SK-N-SH (cell line): ENCODE data around the gene IAH1. TPM values are rescaled to one million over a fixed set of nuclear protein-coding genes. Genes with fewer than 3 reads are reported as not detected.
A peak's percentile ranks its signal among the peaks of the same experiment; 100 is the strongest.
"Not testable (repeated sequence)": the region's sequence is repeated elsewhere in the genome, so short reads cannot be mapped to it uniquely, and the experiment has no call there.

Source experiments
- CTCF ChIA-PET: fragments of 300-600, 350-600 bp; formaldehyde crosslinking; extraction: SDS; loops from one replicate; lab custom pipeline; 2021; lab: Yijun Ruan, JAX
- POLR2A ChIA-PET: fragments of 350-600 bp; sonication (Branson Sonifier 250); formaldehyde crosslinking; extraction: SDS; loops from one replicate; lab custom pipeline; 2020; ENCODE audit warnings: antibody characterized with exemption, inconsistent platforms; lab: Yijun Ruan, JAX
- DNase-seq: peaks from one replicate; pipeline ENCODE4 v3.0.0; 2012
- H2AFZ ChIP-seq: fragments of 200-600 bp; sonication (generic); 2 replicates; pipeline ENCODE4 v1.8.1; 2016; ENCODE audit warnings: antibody characterized with exemption, mild to moderate bottlenecking, low read depth
- H3F3A ChIP-seq: fragments of 200-600 bp; sonication (generic); replicated peaks from 2 replicates; pipeline ENCODE3; 2016; ENCODE audit warnings: antibody characterized with exemption, mild to moderate bottlenecking; ENCODE audit not compliant: insufficient read depth
- H3K27ac ChIP-seq, 2 experiments: fragments of 200-500 bp in 1 of 2; fragments of 200-600 bp in 1 of 2; sonication (Bioruptor generic) in 1 of 2; sonication (generic), shearing (Covaris generic) in 1 of 2; 2 replicates each; pipeline versions ENCODE4 v1.5.1 to v1.6.1; 2014 to 2016; ENCODE audit warnings: low read depth in 2 of 2, inconsistent platforms in 1 of 2, low read length in 1 of 2, mild to moderate bottlenecking in 1 of 2, mixed read lengths in 1 of 2
- H3K27me3 ChIP-seq: fragments of 200-600 bp; sonication (generic), shearing (Covaris generic); 2 replicates; pipeline ENCODE4 v1.6.1; 2016; ENCODE audit warnings: mixed run types; ENCODE audit not compliant: insufficient read depth
- H3K36me3 ChIP-seq, 2 experiments: fragments of 200-500 bp in 1 of 2; fragments of 200-600 bp in 1 of 2; sonication (Bioruptor generic) in 1 of 2; sonication (generic) in 1 of 2; replicated peaks in 1 of 2; 2 replicates each; pipeline versions ENCODE3 to v1.5.1; 2014 to 2016; ENCODE audit warnings: low read length in 1 of 2, mild to moderate bottlenecking in 1 of 2; ENCODE audit not compliant: insufficient read depth in 2 of 2, control insufficient read depth in 1 of 2
- H3K4me1 ChIP-seq, 2 experiments: fragments of 200-500 bp in 1 of 2; fragments of 200-600 bp in 1 of 2; sonication (Bioruptor generic) in 1 of 2; sonication (generic), shearing (Covaris generic) in 1 of 2; 2 replicates each; pipeline versions ENCODE4 v1.5.1 to v1.6.1; 2014 to 2016; ENCODE audit warnings: low read depth in 1 of 2, low read length in 1 of 2, mixed run types in 1 of 2; ENCODE audit not compliant: insufficient read depth in 2 of 2, control insufficient read depth in 1 of 2
- H3K4me2 ChIP-seq: fragments of 200-600 bp; sonication (generic), shearing (Covaris generic); 2 replicates; pipeline ENCODE4 v1.6.1; 2017; ENCODE audit warnings: mixed run types
- H3K4me3 ChIP-seq, 2 experiments: fragments of 200-500 bp in 1 of 2; fragments of 200-600 bp in 1 of 2; sonication (Bioruptor generic) in 1 of 2; sonication (generic), shearing (Covaris generic) in 1 of 2; 2 replicates each; pipeline versions ENCODE4 v1.5.1 to v1.8.1; 2014 to 2016; ENCODE audit warnings: low read depth in 2 of 2, inconsistent platforms in 1 of 2, low read length in 1 of 2, mild to moderate bottlenecking in 1 of 2, mixed read lengths in 1 of 2, moderate library complexity in 1 of 2
- H3K79me2 ChIP-seq: fragments of 200-600 bp; sonication (generic); 2 replicates; pipeline ENCODE4 v1.8.1; 2017; ENCODE audit warnings: mild to moderate bottlenecking; ENCODE audit not compliant: insufficient read depth
- H3K9ac ChIP-seq: fragments of 200-600 bp; sonication (generic); 2 replicates; pipeline ENCODE4 v1.6.1; 2017; ENCODE audit warnings: mixed run types
- H3K9me2 ChIP-seq: fragments of 200-600 bp; sonication (generic); 2 replicates; pipeline ENCODE4 v1.6.1; 2017; ENCODE audit warnings: mixed run types
- H3K9me3 ChIP-seq: fragments of 200-600 bp; sonication (generic); 2 replicates; pipeline ENCODE4 v1.6.1; 2017; ENCODE audit warnings: mixed run types, mild to moderate bottlenecking, moderate library complexity
- H4K20me1 ChIP-seq: fragments of 200-600 bp; sonication (generic); 2 replicates; pipeline ENCODE4 v1.6.1; 2017; ENCODE audit warnings: mild to moderate bottlenecking, mixed run types; ENCODE audit not compliant: insufficient read depth
- CTCF ChIP-seq: fragments of 200-600 bp; sonication (generic); IDR thresholded peaks from 2 replicates; pipeline ENCODE4 v1.6.1; 2017; ENCODE audit warnings: antibody characterized with exemption, mild to moderate bottlenecking, moderate library complexity
- EZH2phosphoT487 ChIP-seq: fragments of 200-600 bp; sonication (generic); IDR thresholded peaks from 2 replicates; pipeline ENCODE4 v1.6.1; 2017; ENCODE audit warnings: low read depth, mixed run types, mild to moderate bottlenecking, antibody characterized with exemption, moderate library complexity, borderline replicate concordance
- FOSL2 ChIP-seq: IDR thresholded peaks from 2 replicates; pipeline ENCODE4 v1.4.0; 2012; ENCODE audit warnings: low read depth, mild to moderate bottlenecking, moderate library complexity, borderline replicate concordance
- GATA2 ChIP-seq: sonication (generic); formaldehyde crosslinking; IDR thresholded peaks from 2 replicates; pipeline ENCODE4 v1.5.0; 2020; ENCODE audit warnings: mild to moderate bottlenecking, missing genetic modification reagents
- NFIC ChIP-seq: IDR thresholded peaks from 2 replicates; pipeline ENCODE4 v1.4.0; 2012; ENCODE audit warnings: borderline replicate concordance
- RAD21 ChIP-seq: IDR thresholded peaks from 2 replicates; pipeline ENCODE4 v1.6.1; 2012; ENCODE audit warnings: mild to moderate bottlenecking, low read length
- REST ChIP-seq: IDR thresholded peaks from 2 replicates; pipeline ENCODE4 v1.6.1; 2012; ENCODE audit warnings: mild to moderate bottlenecking, low read depth, low read length, moderate library complexity
- RXRA ChIP-seq: IDR thresholded peaks from 2 replicates; pipeline ENCODE4 v1.4.0; 2012; ENCODE audit warnings: low read depth, mild to moderate bottlenecking, borderline replicate concordance
- SMC3 ChIP-seq: IDR thresholded peaks from 2 replicates; pipeline ENCODE4 v1.6.1; 2012; ENCODE audit warnings: low read depth, low read length, improper control_type of control experiment
- TEAD4 ChIP-seq: IDR thresholded peaks from 2 replicates; pipeline ENCODE4 v1.4.0; 2012; ENCODE audit warnings: mild to moderate bottlenecking, borderline replicate concordance; ENCODE audit not compliant: insufficient read depth
- YY1 ChIP-seq: IDR thresholded peaks from 2 replicates; pipeline ENCODE4 v1.4.0; 2012; ENCODE audit warnings: low read depth, mild to moderate bottlenecking
- WGBS: methylation state at CpG from one replicate; pipeline ENCODE4 v1.1.6; 2017; ENCODE audit warnings: low lambda C conversion rate; 5-methylcytosine and 5-hydroxymethylcytosine counted together
- polyA plus RNA-seq, 3 experiments: library from polyadenylated mRNA; depleted of rRNA; stranded (reverse); fragments of >200 nt; gene quantifications; 2 replicates each; pipeline ENCODE4 v1.2.3, GENCODE V29; 2012

The IAH1 gene
- polyA plus RNA-seq, 1 of the 3 experiments (the other 2 are of a cell fraction): 115 TPM

- no peak overlapping the region for H3K4me3 ChIP-seq
- peak overlapping the region in 1 of 2 experiments; percentile 3; a peak in 1 of 4 replicates for H3K27ac ChIP-seq
- no peaks in the 10 kb centered on the region for H3K9me3 ChIP-seq
- H2AFZ ChIP-seq: no peak overlapping the region
- TF ChIP-seq FOSL2 (no peak), YY1 (no peak), GATA2 (CRISPR knock-in tag) (no peak), SMC3 (no peak), NFIC (no peak), RXRA (no peak), CTCF (no peak), RAD21 (no peak), EZH2phosphoT487 (no peak), TEAD4 (no peak), REST (no peak)
- no peak overlapping the region for H3K9ac ChIP-seq
- no peaks in the 10 kb centered on the region; the same call in 1 of the 2 replicates for H4K20me1 ChIP-seq
- WGBS: 35% methylated on average over 1 of the region's 1 CpG
- no peaks in the 10 kb centered on the region for H3K27me3 ChIP-seq
- peaks cover 43 to 56% of the 10 kb centered on the region in 2 experiments for H3K36me3 ChIP-seq
- peaks cover 4% of the 10 kb centered on the region for H3F3A ChIP-seq
- ChIA-PET POLR2A (interaction anchor here (1.4 kb wide), 1 partner anchor 47 kb away, joined by 4 read pairs; the partner anchor contains the start of gene ADAM17), CTCF (interaction anchor here (1.3 kb wide), 1 partner anchor 16 kb away, joined by 6 read pairs; no protein-coding TSS in a partner anchor)
- H3K9me2 ChIP-seq: no peaks in the 10 kb centered on the region
- H3K4me1 ChIP-seq: peaks cover 0 to 2% of the 10 kb centered on the region in 2 experiments; a peak in 1 of 4 replicates
- no peak overlapping the region for H3K4me2 ChIP-seq
- DNase-seq: no peak
- peaks cover 12% of the 10 kb centered on the region; the same call in 1 of the 2 replicates for H3K79me2 ChIP-seq
These were observed 34.6 kb downstream of the IAH1 start for GRCh38 chr2:9508931-9509330.

GRCh38 chr2:9513946-9514345, 39.6 kb downstream of the IAH1 start:
- H3K9me3 ChIP-seq, DNase-seq, H3K4me1 ChIP-seq, H4K20me1 ChIP-seq, H3K27me3 ChIP-seq, H3K27ac ChIP-seq, H3K79me2 ChIP-seq, H3K4me2 ChIP-seq, H3K4me3 ChIP-seq, H3K9me2 ChIP-seq, POLR2A ChIA-PET, H3K9ac ChIP-seq, H3F3A ChIP-seq, H2AFZ ChIP-seq: not testable (repeated sequence)
- CTCF ChIA-PET: interaction anchor here (1.5 kb wide), 1 partner anchor 18 kb away, joined by 4 read pairs; no protein-coding TSS in a partner anchor
- peaks cover 49 to 63% of the 10 kb centered on the region in 2 experiments for H3K36me3 ChIP-seq
- 99% methylated on average over 3 of the region's 3 CpGs for WGBS
